ENCODE results near the gene SLC22A3. TPM values are rescaled to one million over a fixed set of nuclear protein-coding genes. Genes with fewer than 3 reads are reported as not detected.

SLC22A3 gene
- total and polyA plus RNA-seq, 2 donors (not counting 1 experiment from before 2014, with no cell fraction given) = under 0.01 to 0.03 TPM

DNA sequence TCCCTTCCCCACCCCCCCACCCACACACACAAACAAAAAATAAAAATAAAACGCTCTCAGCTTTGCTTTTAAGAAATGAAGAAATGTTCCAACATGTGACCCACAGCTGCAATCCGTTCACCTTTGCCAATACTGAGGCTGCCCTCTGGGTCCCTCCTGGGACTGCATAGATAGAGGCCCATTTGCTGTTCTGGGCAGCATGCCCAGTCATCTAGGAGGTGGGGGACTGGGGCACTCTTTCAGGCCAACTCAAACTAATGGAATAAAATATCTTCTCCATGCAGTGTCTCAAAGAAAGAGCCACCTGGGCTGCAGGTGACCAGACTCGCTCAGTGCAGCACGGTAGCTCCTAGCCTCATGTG is 79.9 kb downstream of the SLC22A3 start:
- Histone ChIP-seq H3K27me3 (ENCODE audit: control insufficient read depth, insufficient read depth, low read length) (no peaks in the 10 kb centered on the region), H3K4me3 (replicated peaks in 1 of 4; ENCODE audit: control extremely low read depth in 1 of 4, insufficient read depth in 1 of 4, low read depth in 3 of 4, low read length in 4 of 4) (no peak overlapping the region), H3K4me2 (ENCODE audit: extremely low read depth, insufficient read depth, low read length) (no peak overlapping the region), H3K27ac (ENCODE audit: insufficient read depth, low read length) (no peak overlapping the region), H3K79me2 (ENCODE audit: control insufficient read depth, insufficient read depth, low read length) (no peaks in the 10 kb centered on the region), H3K9me3 (ENCODE audit: control insufficient read depth, insufficient read depth, low read depth, low read length) (no peaks in the 10 kb centered on the region), H3K36me3 (ENCODE audit: control insufficient read depth, insufficient read depth, low read length) (no peaks in the 10 kb centered on the region), H3K4me1 (ENCODE audit: control insufficient read depth, extremely low read depth, insufficient read depth, low read length) (no peaks in the 10 kb centered on the region), H2AFZ (ENCODE audit: low read length) (no peak overlapping the region), H3K9ac (ENCODE audit: insufficient read depth, low read length) (no peak overlapping the region), H4K20me1 (ENCODE audit: control insufficient read depth, extremely low read depth, insufficient read depth, low read length) (no peaks in the 10 kb centered on the region)
- TF ChIP-seq EZH2 (IDR thresholded peaks at IDR 0.05; ENCODE audit: low read length, missing control alignments) = no peak
- TF ChIP-seq, protein P1, sequence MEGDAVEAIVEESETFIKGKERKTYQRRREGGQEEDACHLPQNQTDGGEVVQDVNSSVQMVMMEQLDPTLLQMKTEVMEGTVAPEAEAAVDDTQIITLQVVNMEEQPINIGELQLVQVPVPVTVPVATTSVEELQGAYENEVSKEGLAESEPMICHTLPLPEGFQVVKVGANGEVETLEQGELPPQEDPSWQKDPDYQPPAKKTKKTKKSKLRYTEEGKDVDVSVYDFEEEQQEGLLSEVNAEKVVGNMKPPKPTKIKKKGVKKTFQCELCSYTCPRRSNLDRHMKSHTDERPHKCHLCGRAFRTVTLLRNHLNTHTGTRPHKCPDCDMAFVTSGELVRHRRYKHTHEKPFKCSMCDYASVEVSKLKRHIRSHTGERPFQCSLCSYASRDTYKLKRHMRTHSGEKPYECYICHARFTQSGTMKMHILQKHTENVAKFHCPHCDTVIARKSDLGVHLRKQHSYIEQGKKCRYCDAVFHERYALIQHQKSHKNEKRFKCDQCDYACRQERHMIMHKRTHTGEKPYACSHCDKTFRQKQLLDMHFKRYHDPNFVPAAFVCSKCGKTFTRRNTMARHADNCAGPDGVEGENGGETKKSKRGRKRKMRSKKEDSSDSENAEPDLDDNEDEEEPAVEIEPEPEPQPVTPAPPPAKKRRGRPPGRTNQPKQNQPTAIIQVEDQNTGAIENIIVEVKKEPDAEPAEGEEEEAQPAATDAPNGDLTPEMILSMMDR (conservative IDR thresholded peaks at IDR 0.05 in 1 of 2, IDR thresholded peaks at IDR 0.05 in 1 of 2; ENCODE audit: low read depth in 1 of 2, low read length in 2 of 2) = no peak
- peak; percentile 26 to 72 for DNase-seq (ENCODE audit: low read depth in 2 of 2)

DNA sequence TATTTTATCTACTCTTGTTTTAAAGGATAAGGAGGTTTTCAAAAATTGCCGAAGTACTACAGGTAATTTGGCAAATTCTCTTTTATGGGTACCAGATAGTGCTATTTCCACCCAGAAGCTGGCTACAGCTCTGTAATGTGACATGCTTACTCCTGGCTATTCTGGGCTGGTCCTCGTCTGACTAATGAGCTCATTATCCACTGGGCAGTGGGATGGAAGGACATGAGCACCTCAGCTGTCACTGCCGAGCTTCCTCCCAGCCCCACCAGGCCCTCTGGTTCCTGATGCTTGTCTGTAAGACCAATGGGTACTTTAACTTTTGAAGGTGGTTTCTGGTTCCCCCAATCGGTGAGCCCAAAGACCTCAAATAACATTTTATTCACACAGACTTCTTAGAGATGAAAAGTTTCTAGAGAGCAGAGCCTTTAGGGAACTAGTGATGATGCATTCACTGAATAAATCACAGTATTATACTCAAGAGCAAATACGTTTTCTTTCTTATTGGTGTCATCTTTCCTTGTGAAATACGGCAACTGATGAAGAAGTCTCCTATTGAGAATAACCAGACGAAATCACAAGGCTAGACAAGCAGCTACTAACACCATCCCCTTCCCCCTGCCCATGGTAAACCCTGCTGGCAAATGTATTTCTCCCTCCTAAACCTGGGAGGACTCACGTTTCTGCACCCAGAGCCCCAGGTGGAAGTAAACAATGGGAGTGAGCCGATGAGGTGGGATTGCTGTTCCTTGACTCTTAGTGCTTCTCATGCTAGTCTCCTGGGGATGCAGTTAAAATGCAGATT is 80.8 kb downstream of the SLC22A3 start:
- Histone ChIP-seq H3K4me3 (replicated peaks in 1 of 4; ENCODE audit: control extremely low read depth in 1 of 4, insufficient read depth in 1 of 4, low read depth in 3 of 4, low read length in 4 of 4) (no peak overlapping the region), H3K36me3 (ENCODE audit: control insufficient read depth, insufficient read depth, low read length) (no peaks in the 10 kb centered on the region), H2AFZ (ENCODE audit: low read length) (no peak overlapping the region), H3K27me3 (ENCODE audit: control insufficient read depth, insufficient read depth, low read length) (no peaks in the 10 kb centered on the region), H3K79me2 (ENCODE audit: control insufficient read depth, insufficient read depth, low read length) (no peaks in the 10 kb centered on the region), H3K4me1 (ENCODE audit: control insufficient read depth, extremely low read depth, insufficient read depth, low read length) (no peaks in the 10 kb centered on the region), H3K27ac (ENCODE audit: insufficient read depth, low read length) (no peak overlapping the region), H3K9me3 (ENCODE audit: control insufficient read depth, insufficient read depth, low read depth, low read length) (no peaks in the 10 kb centered on the region), H3K9ac (ENCODE audit: insufficient read depth, low read length) (no peak overlapping the region), H3K4me2 (ENCODE audit: extremely low read depth, insufficient read depth, low read length) (no peak overlapping the region), H4K20me1 (ENCODE audit: control insufficient read depth, extremely low read depth, insufficient read depth, low read length) (no peaks in the 10 kb centered on the region)
- no peak for TF ChIP-seq EZH2 (IDR thresholded peaks at IDR 0.05; ENCODE audit: low read length, missing control alignments)
- TF ChIP-seq, protein P1 (conservative IDR thresholded peaks at IDR 0.05 in 1 of 2, IDR thresholded peaks at IDR 0.05 in 1 of 2; ENCODE audit: low read depth in 1 of 2, low read length in 2 of 2) = no peak
- no peak for DNase-seq (ENCODE audit: low read depth in 2 of 2)

DNA sequence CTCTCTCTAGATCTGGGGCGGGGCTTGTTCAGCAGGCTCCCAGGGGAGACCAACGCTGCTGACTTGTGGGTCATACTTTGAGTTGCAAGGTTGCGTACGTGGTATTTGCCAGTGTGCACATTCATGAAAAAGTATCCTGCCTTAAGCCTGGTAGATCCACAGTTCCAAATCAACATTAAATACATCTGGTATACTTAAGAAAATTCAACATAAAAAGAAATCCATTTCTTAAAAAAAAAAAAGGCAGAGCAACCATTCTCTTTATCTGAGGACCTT is 81.4 kb downstream of the SLC22A3 start:
- Histone ChIP-seq H3K4me3 (replicated peaks in 1 of 4; ENCODE audit: control extremely low read depth in 1 of 4, insufficient read depth in 1 of 4, low read depth in 3 of 4, low read length in 4 of 4) (no peak overlapping the region), H3K27me3 (ENCODE audit: control insufficient read depth, insufficient read depth, low read length) (no peaks in the 10 kb centered on the region), H3K27ac (ENCODE audit: insufficient read depth, low read length) (no peak overlapping the region), H3K36me3 (ENCODE audit: control insufficient read depth, insufficient read depth, low read length) (no peaks in the 10 kb centered on the region), H3K9ac (ENCODE audit: insufficient read depth, low read length) (no peak overlapping the region), H3K4me1 (ENCODE audit: control insufficient read depth, extremely low read depth, insufficient read depth, low read length) (no peaks in the 10 kb centered on the region), H3K9me3 (ENCODE audit: control insufficient read depth, insufficient read depth, low read depth, low read length) (no peaks in the 10 kb centered on the region), H3K79me2 (ENCODE audit: control insufficient read depth, insufficient read depth, low read length) (no peaks in the 10 kb centered on the region), H2AFZ (ENCODE audit: low read length) (no peak overlapping the region), H3K4me2 (ENCODE audit: extremely low read depth, insufficient read depth, low read length) (no peak overlapping the region), H4K20me1 (ENCODE audit: control insufficient read depth, extremely low read depth, insufficient read depth, low read length) (no peaks in the 10 kb centered on the region)
- TF ChIP-seq EZH2 (IDR thresholded peaks at IDR 0.05; ENCODE audit: low read length, missing control alignments) = no peak
- TF ChIP-seq, protein P1 (conservative IDR thresholded peaks at IDR 0.05 in 1 of 2, IDR thresholded peaks at IDR 0.05 in 1 of 2; ENCODE audit: low read depth in 1 of 2, low read length in 2 of 2) = no peak
- no peak for DNase-seq (ENCODE audit: low read depth in 2 of 2)

Measured in fibroblast of lung (primary cell).